HCT116 (cell line): ENCODE measurements around the gene ITGAE.

Source experiments
- CTCF ChIP-seq, 3 experiments: fragments of 200-600 bp in 1 of 3; sonication (generic) in 1 of 3; IDR thresholded peaks in 2 of 3; conservative IDR thresholded peaks in 1 of 3; 2 replicates each; pipeline ENCODE4 v1.5.1; 2012 to 2017; ENCODE audit warnings: low read depth in 2 of 3, low read length in 2 of 3, antibody characterized with exemption in 1 of 3, borderline replicate concordance in 1 of 3, control low read depth in 1 of 3, mild to moderate bottlenecking in 1 of 3, mixed read lengths in 1 of 3, mixed run types in 1 of 3, moderate library complexity in 1 of 3; ENCODE audit not compliant: insufficient read depth in 1 of 3
- POLR2A ChIP-seq: IDR thresholded peaks from 2 replicates; pipeline ENCODE4 v1.7.0; 2011; ENCODE audit warnings: borderline replicate concordance; ENCODE audit not compliant: insufficient read depth, insufficient read length; ENCODE audit errors: extremely low read depth
- POLR2AphosphoS5 ChIP-seq: IDR thresholded peaks from 2 replicates; pipeline ENCODE4 v1.6.1; 2011; ENCODE audit warnings: mild to moderate bottlenecking, low read depth, low read length, moderate library complexity

GRCh38 chr17:3803308-3803640, 2.3 kb upstream of the ITGAE start:
- TF ChIP-seq POLR2AphosphoS5 = no peak
- no peak for TF ChIP-seq CTCF (IDR thresholded peaks at IDR 0.05 in 2 of 3, conservative IDR thresholded peaks at IDR 0.05 in 1 of 3; ENCODE audit: borderline replicate concordance in 1 of 3, insufficient read depth in 1 of 3, low read depth in 2 of 3, low read length in 2 of 3)
- no peak for TF ChIP-seq POLR2A
